SK-N-SH (cell line): ENCODE data around the gene MCRS1. TPM values are rescaled to one million over a fixed set of nuclear protein-coding genes. Genes with fewer than 3 reads are reported as not detected.

Experiments used
- CTCF ChIA-PET: fragments of 300-600, 350-600 bp; formaldehyde crosslinking; extraction: SDS; loops from one replicate; lab custom pipeline; 2021; lab: Yijun Ruan, JAX
- POLR2A ChIA-PET: fragments of 350-600 bp; sonication (Branson Sonifier 250); formaldehyde crosslinking; extraction: SDS; loops from one replicate; lab custom pipeline; 2020; ENCODE audit warnings: antibody characterized with exemption, inconsistent platforms; lab: Yijun Ruan, JAX
- DNase-seq: peaks from one replicate; pipeline ENCODE4 v3.0.0; 2012
- H2AFZ ChIP-seq: fragments of 200-600 bp; sonication (generic); 2 replicates; pipeline ENCODE4 v1.8.1; 2016; ENCODE audit warnings: antibody characterized with exemption, mild to moderate bottlenecking, low read depth
- H3F3A ChIP-seq: fragments of 200-600 bp; sonication (generic); replicated peaks from 2 replicates; pipeline ENCODE3; 2016; ENCODE audit warnings: antibody characterized with exemption, mild to moderate bottlenecking; ENCODE audit not compliant: insufficient read depth
- H3K27ac ChIP-seq, 2 experiments: fragments of 200-500 bp in 1 of 2; fragments of 200-600 bp in 1 of 2; sonication (Bioruptor generic) in 1 of 2; sonication (generic), shearing (Covaris generic) in 1 of 2; 2 replicates each; pipeline versions ENCODE4 v1.5.1 to v1.6.1; 2014 to 2016; ENCODE audit warnings: low read depth in 2 of 2, inconsistent platforms in 1 of 2, low read length in 1 of 2, mild to moderate bottlenecking in 1 of 2, mixed read lengths in 1 of 2
- H3K27me3 ChIP-seq: fragments of 200-600 bp; sonication (generic), shearing (Covaris generic); 2 replicates; pipeline ENCODE4 v1.6.1; 2016; ENCODE audit warnings: mixed run types; ENCODE audit not compliant: insufficient read depth
- H3K36me3 ChIP-seq, 2 experiments: fragments of 200-500 bp in 1 of 2; fragments of 200-600 bp in 1 of 2; sonication (Bioruptor generic) in 1 of 2; sonication (generic) in 1 of 2; replicated peaks in 1 of 2; 2 replicates each; pipeline versions ENCODE3 to v1.5.1; 2014 to 2016; ENCODE audit warnings: low read length in 1 of 2, mild to moderate bottlenecking in 1 of 2; ENCODE audit not compliant: insufficient read depth in 2 of 2, control insufficient read depth in 1 of 2
- H3K4me1 ChIP-seq, 2 experiments: fragments of 200-500 bp in 1 of 2; fragments of 200-600 bp in 1 of 2; sonication (Bioruptor generic) in 1 of 2; sonication (generic), shearing (Covaris generic) in 1 of 2; 2 replicates each; pipeline versions ENCODE4 v1.5.1 to v1.6.1; 2014 to 2016; ENCODE audit warnings: low read depth in 1 of 2, low read length in 1 of 2, mixed run types in 1 of 2; ENCODE audit not compliant: insufficient read depth in 2 of 2, control insufficient read depth in 1 of 2
- H3K4me2 ChIP-seq: fragments of 200-600 bp; sonication (generic), shearing (Covaris generic); 2 replicates; pipeline ENCODE4 v1.6.1; 2017; ENCODE audit warnings: mixed run types
- H3K4me3 ChIP-seq, 2 experiments: fragments of 200-500 bp in 1 of 2; fragments of 200-600 bp in 1 of 2; sonication (Bioruptor generic) in 1 of 2; sonication (generic), shearing (Covaris generic) in 1 of 2; 2 replicates each; pipeline versions ENCODE4 v1.5.1 to v1.8.1; 2014 to 2016; ENCODE audit warnings: low read depth in 2 of 2, inconsistent platforms in 1 of 2, low read length in 1 of 2, mild to moderate bottlenecking in 1 of 2, mixed read lengths in 1 of 2, moderate library complexity in 1 of 2
- H3K79me2 ChIP-seq: fragments of 200-600 bp; sonication (generic); 2 replicates; pipeline ENCODE4 v1.8.1; 2017; ENCODE audit warnings: mild to moderate bottlenecking; ENCODE audit not compliant: insufficient read depth
- H3K9ac ChIP-seq: fragments of 200-600 bp; sonication (generic); 2 replicates; pipeline ENCODE4 v1.6.1; 2017; ENCODE audit warnings: mixed run types
- H3K9me2 ChIP-seq: fragments of 200-600 bp; sonication (generic); 2 replicates; pipeline ENCODE4 v1.6.1; 2017; ENCODE audit warnings: mixed run types
- H3K9me3 ChIP-seq: fragments of 200-600 bp; sonication (generic); 2 replicates; pipeline ENCODE4 v1.6.1; 2017; ENCODE audit warnings: mixed run types, mild to moderate bottlenecking, moderate library complexity
- H4K20me1 ChIP-seq: fragments of 200-600 bp; sonication (generic); 2 replicates; pipeline ENCODE4 v1.6.1; 2017; ENCODE audit warnings: mild to moderate bottlenecking, mixed run types; ENCODE audit not compliant: insufficient read depth
- CHD2 ChIP-seq: fragments of 150-350 bp; IDR thresholded peaks from 2 replicates; pipeline ENCODE4 v1.6.1; 2018; ENCODE audit warnings: low read length; ENCODE audit not compliant: partially characterized antibody
- ELF1 ChIP-seq: IDR thresholded peaks from 2 replicates; pipeline ENCODE4 v1.4.0; 2012
- EZH2phosphoT487 ChIP-seq: fragments of 200-600 bp; sonication (generic); IDR thresholded peaks from 2 replicates; pipeline ENCODE4 v1.6.1; 2017; ENCODE audit warnings: low read depth, mixed run types, mild to moderate bottlenecking, antibody characterized with exemption, moderate library complexity, borderline replicate concordance
- FOSL2 ChIP-seq: IDR thresholded peaks from 2 replicates; pipeline ENCODE4 v1.4.0; 2012; ENCODE audit warnings: low read depth, mild to moderate bottlenecking, moderate library complexity, borderline replicate concordance
- FOXJ3 ChIP-seq: sonication (generic); formaldehyde crosslinking; IDR thresholded peaks from 2 replicates; pipeline ENCODE4 v1.5.1; 2020; ENCODE audit warnings: mild to moderate bottlenecking, missing genetic modification reagents
- FOXM1 ChIP-seq: IDR thresholded peaks from 2 replicates; pipeline ENCODE4 v1.4.0; 2012; ENCODE audit warnings: low read depth, mild to moderate bottlenecking
- GABPA ChIP-seq: IDR thresholded peaks from 2 replicates; pipeline ENCODE4 v1.4.0; 2012; ENCODE audit warnings: low read depth, mild to moderate bottlenecking
- GATA2 ChIP-seq: sonication (generic); formaldehyde crosslinking; IDR thresholded peaks from 2 replicates; pipeline ENCODE4 v1.5.0; 2020; ENCODE audit warnings: mild to moderate bottlenecking, missing genetic modification reagents
- MEF2A ChIP-seq: IDR thresholded peaks from 2 replicates; pipeline ENCODE4 v1.4.0; 2012; ENCODE audit warnings: low read depth, borderline replicate concordance
- NFIC ChIP-seq: IDR thresholded peaks from 2 replicates; pipeline ENCODE4 v1.4.0; 2012; ENCODE audit warnings: borderline replicate concordance
- NRF1 ChIP-seq: IDR thresholded peaks from 2 replicates; pipeline ENCODE4 v1.6.1; 2012; ENCODE audit warnings: low read depth, mild to moderate bottlenecking, low read length
- RAD21 ChIP-seq: IDR thresholded peaks from 2 replicates; pipeline ENCODE4 v1.6.1; 2012; ENCODE audit warnings: mild to moderate bottlenecking, low read length
- RXRA ChIP-seq: IDR thresholded peaks from 2 replicates; pipeline ENCODE4 v1.4.0; 2012; ENCODE audit warnings: low read depth, mild to moderate bottlenecking, borderline replicate concordance
- WGBS: methylation state at CpG from one replicate; pipeline ENCODE4 v1.1.6; 2017; ENCODE audit warnings: low lambda C conversion rate; 5-methylcytosine and 5-hydroxymethylcytosine counted together
- polyA plus RNA-seq, 3 experiments: library from polyadenylated mRNA; depleted of rRNA; stranded (reverse); fragments of >200 nt; gene quantifications; 2 replicates each; pipeline ENCODE4 v1.2.3, GENCODE V29; 2012
- TF ChIP-seq, protein P1 (sequence below): fragments of 150-350 bp; IDR thresholded peaks from 2 replicates; pipeline ENCODE4 v1.6.1; 2017; ENCODE audit warnings: antibody characterized with exemption, low read length, low read depth, borderline replicate concordance
- TF ChIP-seq, protein P2 (sequence below): IDR thresholded peaks from 2 replicates; pipeline ENCODE4 v1.4.0; 2012; ENCODE audit warnings: low read depth, borderline replicate concordance
- TF ChIP-seq, protein P3 (sequence below): fragments of 200-600 bp; sonication (generic); IDR thresholded peaks from 2 replicates; pipeline ENCODE4 v1.6.1; 2017; ENCODE audit warnings: antibody characterized with exemption, mild to moderate bottlenecking, moderate library complexity
- TF ChIP-seq, protein P4 (sequence below): IDR thresholded peaks from 2 replicates; pipeline ENCODE4 v1.4.0; 2012; ENCODE audit warnings: low read depth
- TF ChIP-seq, protein P5 (sequence below): IDR thresholded peaks from 2 replicates; pipeline ENCODE4; 2012
- TF ChIP-seq, protein P6 (sequence below): fragments of 150-350 bp; IDR thresholded peaks from 2 replicates; pipeline ENCODE4 v1.6.1; 2016; ENCODE audit warnings: mild to moderate bottlenecking, low read depth, low read length

MCRS1 gene
- polyA plus RNA-seq, 1 of the 3 experiments (the other 2 are of a cell fraction), result 107 TPM

DNA sequence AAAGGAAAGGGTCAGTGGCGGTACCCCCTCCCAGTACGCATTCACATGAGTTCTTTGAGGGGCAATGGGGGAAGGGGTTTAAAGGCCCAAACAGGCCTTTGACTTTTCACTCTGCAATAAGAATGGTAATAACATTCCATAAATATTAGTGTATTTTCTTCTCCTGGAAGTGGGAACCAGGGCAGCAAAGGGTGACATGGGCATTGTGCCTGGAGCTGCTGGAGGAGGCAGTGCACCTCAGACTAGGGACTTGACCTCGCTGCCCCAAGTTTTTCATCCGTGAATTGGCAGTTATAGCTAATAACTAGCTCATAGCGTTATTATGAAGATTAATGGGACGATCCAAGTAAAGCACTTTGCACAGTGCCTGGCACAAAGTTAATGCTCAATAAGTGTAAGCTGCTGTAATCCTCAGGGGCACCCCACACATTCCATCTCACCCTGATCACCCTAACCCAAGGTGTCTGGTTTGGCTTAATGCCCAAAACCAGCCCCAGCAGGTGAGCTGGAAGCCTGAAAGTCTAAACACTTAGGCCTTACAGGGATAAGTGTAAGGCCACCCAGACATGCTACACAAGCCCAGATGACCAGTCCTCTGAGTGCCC is 31.9 kb downstream of the MCRS1 start:
- 0 out of 4 replicates have a peak overlapping the region, but pooled peaks of 1 of the 2 experiments have one; percentile 18 for H3K27ac ChIP-seq
- H3F3A ChIP-seq, result peaks cover 41% of the 10 kb centered on the region
- H3K9me3 ChIP-seq, result no peaks in the 10 kb centered on the region
- TF ChIP-seq, protein P1, sequence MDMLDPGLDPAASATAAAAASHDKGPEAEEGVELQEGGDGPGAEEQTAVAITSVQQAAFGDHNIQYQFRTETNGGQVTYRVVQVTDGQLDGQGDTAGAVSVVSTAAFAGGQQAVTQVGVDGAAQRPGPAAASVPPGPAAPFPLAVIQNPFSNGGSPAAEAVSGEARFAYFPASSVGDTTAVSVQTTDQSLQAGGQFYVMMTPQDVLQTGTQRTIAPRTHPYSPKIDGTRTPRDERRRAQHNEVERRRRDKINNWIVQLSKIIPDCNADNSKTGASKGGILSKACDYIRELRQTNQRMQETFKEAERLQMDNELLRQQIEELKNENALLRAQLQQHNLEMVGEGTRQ, result no peak
- TF ChIP-seq NFIC (no peak), FOXM1 (no peak), MEF2A (no peak), GABPA (no peak), FOXJ3 (CRISPR knock-in tag) (no peak), RXRA (no peak)
- TF ChIP-seq, protein P2, sequence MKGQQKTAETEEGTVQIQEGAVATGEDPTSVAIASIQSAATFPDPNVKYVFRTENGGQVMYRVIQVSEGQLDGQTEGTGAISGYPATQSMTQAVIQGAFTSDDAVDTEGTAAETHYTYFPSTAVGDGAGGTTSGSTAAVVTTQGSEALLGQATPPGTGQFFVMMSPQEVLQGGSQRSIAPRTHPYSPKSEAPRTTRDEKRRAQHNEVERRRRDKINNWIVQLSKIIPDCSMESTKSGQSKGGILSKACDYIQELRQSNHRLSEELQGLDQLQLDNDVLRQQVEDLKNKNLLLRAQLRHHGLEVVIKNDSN, result no peak
- TF ChIP-seq, protein P3, sequence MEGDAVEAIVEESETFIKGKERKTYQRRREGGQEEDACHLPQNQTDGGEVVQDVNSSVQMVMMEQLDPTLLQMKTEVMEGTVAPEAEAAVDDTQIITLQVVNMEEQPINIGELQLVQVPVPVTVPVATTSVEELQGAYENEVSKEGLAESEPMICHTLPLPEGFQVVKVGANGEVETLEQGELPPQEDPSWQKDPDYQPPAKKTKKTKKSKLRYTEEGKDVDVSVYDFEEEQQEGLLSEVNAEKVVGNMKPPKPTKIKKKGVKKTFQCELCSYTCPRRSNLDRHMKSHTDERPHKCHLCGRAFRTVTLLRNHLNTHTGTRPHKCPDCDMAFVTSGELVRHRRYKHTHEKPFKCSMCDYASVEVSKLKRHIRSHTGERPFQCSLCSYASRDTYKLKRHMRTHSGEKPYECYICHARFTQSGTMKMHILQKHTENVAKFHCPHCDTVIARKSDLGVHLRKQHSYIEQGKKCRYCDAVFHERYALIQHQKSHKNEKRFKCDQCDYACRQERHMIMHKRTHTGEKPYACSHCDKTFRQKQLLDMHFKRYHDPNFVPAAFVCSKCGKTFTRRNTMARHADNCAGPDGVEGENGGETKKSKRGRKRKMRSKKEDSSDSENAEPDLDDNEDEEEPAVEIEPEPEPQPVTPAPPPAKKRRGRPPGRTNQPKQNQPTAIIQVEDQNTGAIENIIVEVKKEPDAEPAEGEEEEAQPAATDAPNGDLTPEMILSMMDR, result no peak
- TF ChIP-seq, protein P4, sequence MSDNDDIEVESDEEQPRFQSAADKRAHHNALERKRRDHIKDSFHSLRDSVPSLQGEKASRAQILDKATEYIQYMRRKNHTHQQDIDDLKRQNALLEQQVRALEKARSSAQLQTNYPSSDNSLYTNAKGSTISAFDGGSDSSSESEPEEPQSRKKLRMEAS, result no peak
- no peak overlapping the region for H3K9ac ChIP-seq
- no peak for DNase-seq
- no peaks in the 10 kb centered on the region for H3K9me2 ChIP-seq
- ChIA-PET CTCF (interaction anchor here (0.7 to 2.9 kb wide), 7 partner anchors 22 to 194 kb away, joined by 3 to 15 read pairs (median 5); partner anchors contain the start of gene DNAJC22), POLR2A (interaction anchor here (1.0 kb wide), 1 partner anchor 9 kb away, joined by 3 read pairs; no protein-coding TSS in a partner anchor)
- no peaks in the 10 kb centered on the region for H4K20me1 ChIP-seq
- WGBS, result 83% methylated on average over 6 of the region's 6 CpGs
- H3K27me3 ChIP-seq, result no peaks in the 10 kb centered on the region
- no peak overlapping the region for H3K4me2 ChIP-seq
- peaks cover 0 to 4% of the 10 kb centered on the region in 2 experiments for H3K36me3 ChIP-seq
- no peak overlapping the region for H3K4me3 ChIP-seq
- peaks cover 0 to 11% of the 10 kb centered on the region in 2 experiments; a peak in 1 of 4 replicates for H3K4me1 ChIP-seq
- no peaks in the 10 kb centered on the region for H3K79me2 ChIP-seq
- no peak overlapping the region for H2AFZ ChIP-seq

DNA sequence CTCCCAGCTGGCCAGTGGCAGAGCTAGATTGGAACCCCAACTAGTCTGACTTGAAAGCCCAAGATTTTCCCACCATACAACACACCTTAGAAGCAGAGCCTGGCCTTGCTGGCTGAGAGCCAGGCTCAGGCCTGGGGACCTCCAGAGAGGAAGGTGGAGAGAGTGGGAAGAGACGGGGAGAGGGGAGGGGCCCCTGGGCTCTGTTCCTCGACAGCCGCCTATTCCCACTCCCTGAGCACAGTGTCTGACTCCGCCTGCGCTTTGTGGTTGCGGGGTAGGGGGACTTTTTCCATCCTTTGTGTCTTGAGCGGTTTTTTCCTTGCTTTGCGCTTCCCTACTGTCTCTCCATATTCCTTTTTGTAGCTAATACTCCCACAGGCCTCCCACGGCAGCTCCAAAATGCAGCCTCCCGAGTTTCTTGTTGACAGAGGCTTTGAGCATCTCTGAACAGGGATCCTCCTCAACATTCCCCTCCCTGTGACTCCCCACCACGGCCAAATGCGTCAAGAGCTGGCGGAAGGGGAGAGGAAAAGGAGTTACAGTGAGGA is 33.1 kb downstream of the MCRS1 start:
- no peak overlapping the region for H2AFZ ChIP-seq
- H3F3A ChIP-seq, result peaks cover 41% of the 10 kb centered on the region
- no peak overlapping the region; a peak in 1 of 4 replicates for H3K27ac ChIP-seq
- WGBS, result 87% methylated on average over 13 of the region's 13 CpGs
- CTCF ChIA-PET, result interaction anchor here (0.6 to 2.9 kb wide), 4 partner anchors 21 to 177 kb away, joined by 3 to 15 read pairs (median 4); no protein-coding TSS in a partner anchor
- H3K4me3 ChIP-seq, result no peak overlapping the region
- POLR2A ChIA-PET, result no interaction called here
- peak; percentile 33 for DNase-seq
- no peaks in the 10 kb centered on the region for H3K9me3 ChIP-seq
- TF ChIP-seq FOSL2 (no peak), RAD21 (no peak), GATA2 (CRISPR knock-in tag) (no peak), NFIC (no peak), FOXJ3 (CRISPR knock-in tag) (no peak), ELF1 (no peak), NRF1 (no peak), EZH2phosphoT487 (no peak), CHD2 (no peak)
- TF ChIP-seq, protein P5, sequence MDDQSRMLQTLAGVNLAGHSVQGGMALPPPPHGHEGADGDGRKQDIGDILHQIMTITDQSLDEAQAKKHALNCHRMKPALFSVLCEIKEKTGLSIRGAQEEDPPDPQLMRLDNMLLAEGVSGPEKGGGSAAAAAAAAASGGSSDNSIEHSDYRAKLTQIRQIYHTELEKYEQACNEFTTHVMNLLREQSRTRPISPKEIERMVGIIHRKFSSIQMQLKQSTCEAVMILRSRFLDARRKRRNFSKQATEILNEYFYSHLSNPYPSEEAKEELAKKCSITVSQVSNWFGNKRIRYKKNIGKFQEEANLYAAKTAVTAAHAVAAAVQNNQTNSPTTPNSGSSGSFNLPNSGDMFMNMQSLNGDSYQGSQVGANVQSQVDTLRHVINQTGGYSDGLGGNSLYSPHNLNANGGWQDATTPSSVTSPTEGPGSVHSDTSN, result no peak
- TF ChIP-seq, protein P6, sequence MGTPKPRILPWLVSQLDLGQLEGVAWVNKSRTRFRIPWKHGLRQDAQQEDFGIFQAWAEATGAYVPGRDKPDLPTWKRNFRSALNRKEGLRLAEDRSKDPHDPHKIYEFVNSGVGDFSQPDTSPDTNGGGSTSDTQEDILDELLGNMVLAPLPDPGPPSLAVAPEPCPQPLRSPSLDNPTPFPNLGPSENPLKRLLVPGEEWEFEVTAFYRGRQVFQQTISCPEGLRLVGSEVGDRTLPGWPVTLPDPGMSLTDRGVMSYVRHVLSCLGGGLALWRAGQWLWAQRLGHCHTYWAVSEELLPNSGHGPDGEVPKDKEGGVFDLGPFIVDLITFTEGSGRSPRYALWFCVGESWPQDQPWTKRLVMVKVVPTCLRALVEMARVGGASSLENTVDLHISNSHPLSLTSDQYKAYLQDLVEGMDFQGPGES, result no peak
- H3K4me1 ChIP-seq, result peaks cover 0 to 11% of the 10 kb centered on the region in 2 experiments; a peak in 1 of 4 replicates
- H3K9me2 ChIP-seq, result no peaks in the 10 kb centered on the region
- no peak overlapping the region for H3K4me2 ChIP-seq
- no peaks in the 10 kb centered on the region for H3K27me3 ChIP-seq
- peaks cover 0 to 4% of the 10 kb centered on the region in 2 experiments for H3K36me3 ChIP-seq
- no peaks in the 10 kb centered on the region for H4K20me1 ChIP-seq
- no peak overlapping the region for H3K9ac ChIP-seq
- no peaks in the 10 kb centered on the region for H3K79me2 ChIP-seq
